22Rv1 (cell line): ENCODE results near the gene SELENBP1.

Experiments used
- ZFX ChIP-seq: fragments of 450-650 bp; IDR thresholded peaks from 2 replicates; pipeline ENCODE4 v1.6.1; 2017; ENCODE audit warnings: antibody characterized with exemption, borderline replicate concordance
- TF ChIP-seq, protein P1 (sequence below): fragments of 450-650 bp; IDR thresholded peaks from 2 replicates; pipeline ENCODE4 v1.5.1; 2017; ENCODE audit warnings: mild to moderate bottlenecking

GRCh38 chr1:151386002-151386401 is 13.5 kb upstream of the SELENBP1 start:
- TF ChIP-seq, protein P1, sequence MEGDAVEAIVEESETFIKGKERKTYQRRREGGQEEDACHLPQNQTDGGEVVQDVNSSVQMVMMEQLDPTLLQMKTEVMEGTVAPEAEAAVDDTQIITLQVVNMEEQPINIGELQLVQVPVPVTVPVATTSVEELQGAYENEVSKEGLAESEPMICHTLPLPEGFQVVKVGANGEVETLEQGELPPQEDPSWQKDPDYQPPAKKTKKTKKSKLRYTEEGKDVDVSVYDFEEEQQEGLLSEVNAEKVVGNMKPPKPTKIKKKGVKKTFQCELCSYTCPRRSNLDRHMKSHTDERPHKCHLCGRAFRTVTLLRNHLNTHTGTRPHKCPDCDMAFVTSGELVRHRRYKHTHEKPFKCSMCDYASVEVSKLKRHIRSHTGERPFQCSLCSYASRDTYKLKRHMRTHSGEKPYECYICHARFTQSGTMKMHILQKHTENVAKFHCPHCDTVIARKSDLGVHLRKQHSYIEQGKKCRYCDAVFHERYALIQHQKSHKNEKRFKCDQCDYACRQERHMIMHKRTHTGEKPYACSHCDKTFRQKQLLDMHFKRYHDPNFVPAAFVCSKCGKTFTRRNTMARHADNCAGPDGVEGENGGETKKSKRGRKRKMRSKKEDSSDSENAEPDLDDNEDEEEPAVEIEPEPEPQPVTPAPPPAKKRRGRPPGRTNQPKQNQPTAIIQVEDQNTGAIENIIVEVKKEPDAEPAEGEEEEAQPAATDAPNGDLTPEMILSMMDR: no peak
- no peak for TF ChIP-seq ZFX
